Fibroblast of pulmonary artery (primary cell): ENCODE results near the gene RAB11B.
"Not testable (repeated sequence)": the region's sequence is repeated elsewhere in the genome, so short reads cannot be mapped to it uniquely, and the experiment has no call there.

ENCODE experiments used
- DNase-seq: peaks from one replicate; pipeline ENCODE4 v3.0.0-alpha.2; 2010; ENCODE audit warnings: low read depth
- H3K4me3 ChIP-seq: replicated peaks from 2 replicates; pipeline ENCODE4 v1.5.1; 2011; ENCODE audit warnings: low read depth, mild to moderate bottlenecking, control low read depth, low read length, moderate library complexity
- CTCF ChIP-seq: IDR thresholded peaks from 2 replicates; pipeline ENCODE4 v1.5.1; 2011; ENCODE audit warnings: mild to moderate bottlenecking, control low read depth, low read length, inconsistent platforms; ENCODE audit errors: missing control alignments

Gene RAB11B

GRCh38 chr19:8403098-8403819, 13.1 kb downstream of the RAB11B start:
- TF ChIP-seq CTCF, result no peak
- H3K4me3 ChIP-seq, result no peak overlapping the region
- DNase-seq, result no peak

GRCh38 chr19:8403820-8404109, 13.6 kb downstream of the RAB11B start:
- no peak overlapping the region for H3K4me3 ChIP-seq
- DNase-seq, result no peak
- no peak for TF ChIP-seq CTCF

- no peak for DNase-seq
- no peak for TF ChIP-seq CTCF
- no peak overlapping the region for H3K4me3 ChIP-seq
These were observed 14.4 kb downstream of the RAB11B start for GRCh38 chr19:8404391-8405151.

GRCh38 chr19:8410718-8411117, 20.6 kb downstream of the RAB11B start:
- not testable (repeated sequence) for DNase-seq, H3K4me3 ChIP-seq

- peak; percentile 37 for TF ChIP-seq CTCF
- H3K4me3 ChIP-seq, result peak within 1 kb of the TSS; percentile 68
- peak; percentile 98 for DNase-seq
These were observed 22.8 kb downstream of the RAB11B start, which contains the start of gene MARCHF2 for GRCh38 chr19:8412783-8413628. Gene MARCHF2 (plus strand): TSS chr19:8413305. CDS start chr19:8421841, 8,536 bp downstream.

- DNase-seq, result no peak
- no peak for TF ChIP-seq CTCF
- H3K4me3 ChIP-seq, result peak overlapping the region; percentile 68
These were observed 23.5 kb downstream of the RAB11B start for GRCh38 chr19:8413629-8413995.

GRCh38 chr19:8416796-8417195, 26.6 kb downstream of the RAB11B start:
- no peak for DNase-seq
- no peak for TF ChIP-seq CTCF

More at GRCh38 chr19:8416796-8417195, 26.6 kb downstream of the RAB11B start:
- no peak overlapping the region for H3K4me3 ChIP-seq
